Caki2 (cell line): ENCODE measurements around the gene WBP1L. TPM values are rescaled to one million over a fixed set of nuclear protein-coding genes. Genes with fewer than 3 reads are reported as not detected.
"Not testable (repeated sequence)": the region's sequence is repeated elsewhere in the genome, so short reads cannot be mapped to it uniquely, and the experiment has no call there.

Source experiments
- DNase-seq: peaks from one replicate; pipeline ENCODE4 v3.0.0-alpha.2; 2015; ENCODE audit warnings: low read depth
- in situ Hi-C: cut with HindIII; loops from 2 replicates; pipeline ENCODE4 v1.10.0; 2016; ENCODE audit warnings: low sequenced_read_pairs, low pct_unique_long_range_greater_than_20kb, mixed read lengths
- total RNA-seq: library from RNA; depleted of rRNA; stranded (reverse); fragments of >200 nt; shearing (Covaris generic); gene quantifications from 2 replicates; pipeline ENCODE4 v1.2.3, GENCODE V29; 2014; ENCODE audit warnings: low replicate concordance

WBP1L gene
- total RNA-seq, 1 experiment from 2014 or later: 12.7 TPM

DNA sequence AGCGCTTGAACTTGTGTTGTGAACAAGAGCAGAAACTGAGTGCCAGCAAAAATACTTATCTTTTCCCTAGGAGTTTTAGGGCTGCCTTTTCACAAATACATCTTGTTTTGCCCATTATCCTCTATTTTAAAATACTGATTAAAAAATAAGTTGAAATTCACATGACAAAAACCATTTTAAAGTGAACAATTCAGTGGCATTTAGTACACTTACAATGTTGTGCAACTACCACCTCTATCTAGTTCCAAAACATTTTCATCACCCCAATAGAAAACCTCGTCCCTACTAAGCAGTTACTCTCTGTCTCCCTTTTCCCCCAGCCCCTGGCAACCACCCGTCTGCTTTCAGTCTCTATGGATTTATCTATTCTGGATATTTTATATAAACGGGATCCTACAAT, 1.4 kb downstream of the WBP1L start:
- in situ Hi-C loops: no loop called here
- DNase-seq: no peak

DNA sequence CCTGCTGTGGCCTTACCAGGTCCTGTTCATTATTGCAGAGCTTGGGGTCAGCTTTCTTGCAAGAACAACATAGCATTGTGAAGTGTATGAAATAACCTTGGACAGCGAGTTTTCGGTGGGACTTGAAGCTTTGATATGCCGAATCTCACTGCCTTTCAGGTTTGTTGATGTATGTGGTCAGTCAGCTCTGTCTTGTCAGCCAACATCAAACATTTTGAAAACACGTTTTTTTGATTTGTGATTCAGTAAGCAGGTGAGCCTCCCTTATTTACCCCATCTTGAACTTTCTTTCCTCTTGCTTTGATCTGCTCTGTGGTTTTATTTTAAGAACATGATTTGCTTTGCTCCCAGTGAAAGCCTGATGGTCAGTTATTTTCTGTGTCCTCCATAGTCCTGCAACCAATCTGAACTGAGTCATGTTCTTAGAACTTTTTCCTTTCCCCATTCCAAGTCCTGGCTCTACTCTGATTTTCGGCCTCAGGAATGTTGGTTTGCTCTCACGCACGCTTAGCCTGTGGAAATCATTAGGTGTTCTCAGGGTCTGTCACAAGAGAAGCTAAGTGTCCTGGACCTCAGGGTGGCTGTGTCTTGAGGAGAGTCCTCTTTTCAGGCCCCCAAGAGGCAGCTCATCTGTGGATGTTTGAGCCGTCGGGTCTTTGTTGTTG, 8.7 kb downstream of the WBP1L start:
- DNase-seq: no peak
- in situ Hi-C loops: no loop called here

DNA sequence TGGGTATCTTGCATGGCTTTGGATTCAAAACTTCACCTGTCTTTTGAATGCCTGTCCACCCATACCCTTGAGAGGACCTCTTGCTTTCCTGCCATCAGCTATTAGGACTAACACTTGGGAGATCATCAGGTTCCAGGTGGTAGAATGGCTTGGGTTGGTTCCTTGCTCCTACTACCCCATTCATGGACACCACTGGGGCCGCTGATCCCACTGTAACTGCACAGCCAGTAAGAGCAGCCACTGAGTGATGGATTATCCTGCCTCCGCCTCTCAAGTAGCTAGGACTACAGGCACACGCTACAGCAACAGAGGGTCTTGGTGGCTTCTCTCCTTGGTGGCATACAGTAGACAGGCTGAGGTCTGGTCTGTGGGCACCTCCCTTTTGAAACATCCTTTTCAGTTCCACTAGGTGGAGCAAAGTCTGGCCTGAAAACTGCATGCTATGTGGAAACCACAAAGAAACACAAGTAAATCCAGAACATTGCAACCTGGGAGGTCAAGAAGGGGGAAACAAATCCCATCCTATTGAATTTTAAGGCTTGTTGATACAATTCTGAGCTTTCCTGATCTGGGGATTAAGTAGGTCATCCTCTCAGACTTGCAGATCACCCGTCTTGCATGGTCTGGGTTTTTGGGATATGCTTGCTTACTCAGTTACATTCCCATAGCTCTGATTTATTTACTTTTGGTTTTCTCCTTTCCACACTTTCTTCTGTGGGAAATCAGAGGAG, 9.4 kb downstream of the WBP1L start:
- in situ Hi-C loops: no loop called here
- no peak for DNase-seq

DNA sequence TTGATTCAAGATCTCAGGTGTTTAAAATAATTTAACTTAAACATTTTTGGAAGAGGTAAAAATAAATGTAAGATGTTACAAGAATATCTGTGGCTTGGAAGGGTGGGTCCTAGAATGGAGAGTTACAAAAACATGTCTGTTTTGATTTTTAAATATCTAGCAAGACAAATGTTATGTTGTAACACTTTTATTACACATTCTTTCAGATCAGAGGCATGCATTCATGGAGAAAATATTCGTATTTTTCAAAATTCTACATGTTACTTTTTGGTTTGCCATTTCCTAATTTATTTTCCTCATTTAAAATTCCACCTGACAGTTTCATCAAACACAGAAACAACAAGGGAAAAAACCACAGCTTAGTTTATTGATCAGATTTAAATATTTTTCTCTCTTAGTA, 10.0 kb downstream of the WBP1L start:
- no peak for DNase-seq
- in situ Hi-C loops: no loop called here

DNA sequence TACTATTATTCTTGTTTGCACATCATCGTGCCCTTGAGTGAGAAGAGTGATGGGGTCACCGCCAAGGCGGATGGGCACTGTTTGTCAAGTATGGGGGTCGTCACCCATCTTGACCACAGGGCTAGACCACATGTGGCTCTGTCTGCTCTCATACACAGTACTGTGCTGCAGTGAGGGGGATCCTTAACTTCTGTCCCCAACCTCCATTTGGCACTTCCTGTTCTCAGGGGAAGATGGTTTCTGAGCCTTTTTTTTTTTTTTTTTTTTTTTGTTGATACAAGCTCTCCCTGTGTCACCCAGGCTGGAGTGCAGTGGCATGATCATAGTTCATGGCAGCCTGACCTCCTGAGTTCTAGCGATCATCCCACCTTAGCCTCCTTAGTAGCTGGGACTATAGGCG, 13.6 kb downstream of the WBP1L start:
- in situ Hi-C loops: no loop called here
- DNase-seq: no peak

DNA sequence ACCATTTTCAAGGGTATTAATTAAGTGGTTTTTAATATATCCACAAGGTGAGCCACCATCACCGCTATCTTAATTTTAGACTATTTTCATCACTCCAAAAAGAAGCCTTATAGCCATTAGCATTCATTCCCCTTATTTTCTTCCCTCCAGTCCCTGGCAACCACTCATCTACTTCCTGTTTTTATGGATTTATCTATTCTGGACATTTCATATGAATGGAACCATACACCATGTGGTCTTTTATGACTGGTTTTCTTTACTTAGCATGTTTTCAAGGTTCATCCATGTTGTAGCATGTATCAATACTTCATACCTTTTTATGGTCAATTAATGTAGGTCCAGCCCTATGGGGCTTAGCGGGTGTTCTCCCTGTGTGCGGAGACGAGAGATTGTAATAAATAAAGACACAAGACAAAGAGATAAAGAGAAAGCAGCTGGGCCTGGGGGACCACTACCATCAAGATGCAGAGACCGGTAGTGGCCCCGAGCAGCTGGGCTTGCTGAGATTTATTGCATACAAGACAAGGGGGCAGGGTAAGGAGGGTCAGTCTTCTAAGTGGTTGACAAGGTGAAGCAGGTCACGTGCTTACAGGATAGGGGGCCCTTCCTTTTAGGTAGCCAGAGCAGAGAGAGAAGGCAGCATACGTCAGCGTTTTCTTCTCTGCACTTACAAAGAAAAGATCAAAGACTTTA, 14.6 kb downstream of the WBP1L start:
- DNase-seq: peak; percentile 49
- in situ Hi-C loops: no loop called here

DNA sequence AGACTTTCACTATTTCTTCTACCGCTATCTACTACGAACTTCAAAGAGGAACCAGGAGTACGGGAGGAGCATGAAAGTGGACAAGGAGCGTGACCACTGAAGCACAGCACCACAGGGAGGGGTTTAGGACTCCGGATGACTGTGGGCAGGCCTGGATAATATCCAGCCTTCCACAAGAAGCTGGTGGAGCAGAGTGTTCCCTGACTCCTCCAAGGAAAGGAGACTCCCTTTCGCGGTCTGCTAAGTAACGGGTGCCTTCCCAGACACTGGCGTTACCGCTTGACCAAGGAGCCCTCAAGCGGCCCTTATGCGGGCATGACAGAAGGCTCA, 15.2 kb downstream of the WBP1L start:
- DNase-seq, in situ Hi-C loops: not testable (repeated sequence)

DNA sequence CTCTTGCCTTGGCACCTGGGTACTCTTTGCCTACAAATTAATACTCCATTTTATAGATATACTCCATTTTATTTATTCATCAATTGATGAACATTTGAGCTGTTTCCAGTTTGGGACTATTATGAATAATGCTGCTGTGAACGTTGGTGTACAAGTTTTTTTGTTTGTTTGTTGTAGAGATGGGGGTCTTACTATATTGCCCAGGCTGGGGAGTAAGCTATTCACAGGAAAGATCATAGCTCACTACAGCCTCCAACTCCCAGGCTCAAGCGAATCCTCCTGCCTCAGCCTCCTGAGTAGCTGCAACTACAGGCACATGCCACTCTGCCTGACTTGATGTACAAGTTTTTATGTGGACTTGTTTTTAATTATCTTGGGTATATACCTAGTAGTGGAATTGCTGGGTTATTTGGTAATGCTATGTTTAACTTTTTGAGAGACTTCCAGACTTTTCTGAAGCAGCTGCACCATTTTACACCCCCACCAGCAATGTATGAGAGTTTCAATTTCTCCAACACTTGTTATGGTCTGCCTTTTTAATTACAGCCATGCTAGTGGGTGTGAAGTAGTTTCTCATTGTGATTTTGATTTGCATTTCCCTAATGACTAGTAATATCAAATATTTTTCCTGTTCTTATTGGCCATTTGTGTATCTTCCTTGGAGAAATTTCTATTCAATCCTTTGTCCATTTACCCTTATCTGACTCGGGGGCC, 15.9 kb downstream of the WBP1L start:
- no peak for DNase-seq
- in situ Hi-C loops: no loop called here

DNA sequence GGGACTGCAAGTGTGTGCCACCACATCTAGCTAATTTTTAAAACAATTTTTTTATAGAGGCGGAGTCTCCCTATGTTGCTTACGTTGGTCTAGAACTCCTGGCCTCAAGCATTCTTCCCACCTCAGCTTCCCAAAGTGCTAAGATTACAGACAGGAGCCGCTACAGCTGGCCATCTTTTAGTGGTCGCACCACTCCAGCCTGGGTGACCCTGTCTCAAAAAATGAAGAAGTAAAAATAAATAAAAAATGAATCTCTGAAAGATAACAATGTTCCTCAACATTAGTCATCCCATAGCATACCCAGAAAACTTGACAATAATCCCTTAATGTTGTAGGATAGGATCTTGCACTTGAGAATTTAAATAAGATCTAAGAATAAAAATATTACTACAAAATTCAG, 18.2 kb downstream of the WBP1L start:
- DNase-seq: no peak
- in situ Hi-C loops: no loop called here

DNA sequence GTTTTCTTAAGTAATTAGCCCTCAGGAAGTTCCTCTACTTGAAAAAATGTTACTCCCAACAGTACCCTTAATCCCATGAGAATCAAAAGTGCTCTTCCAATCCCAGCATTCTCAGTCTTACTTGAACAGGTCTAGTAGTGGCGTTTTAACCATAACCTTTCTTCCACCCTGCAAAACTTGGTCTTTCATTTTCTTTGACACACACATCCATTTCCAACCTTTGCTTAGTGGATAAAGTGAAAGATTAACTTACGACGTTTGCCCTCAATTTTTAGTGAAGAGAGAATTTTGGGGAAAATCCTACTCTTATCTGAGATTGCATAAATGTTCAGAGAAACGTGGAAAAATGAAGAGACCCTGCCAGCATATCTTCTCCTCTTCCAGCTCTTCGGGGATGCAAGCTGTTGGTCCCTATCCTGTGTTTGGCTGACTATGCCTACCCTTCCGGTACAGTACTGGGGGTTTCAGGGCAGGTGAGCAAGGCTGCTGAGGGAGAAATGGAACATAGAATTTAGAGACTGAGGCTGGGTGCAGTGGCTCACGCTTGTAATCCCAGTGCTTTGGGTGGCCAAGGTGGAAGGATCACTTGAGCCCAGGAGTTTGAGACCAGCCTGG, 18.8 kb downstream of the WBP1L start:
- in situ Hi-C loops: no loop called here

DNA sequence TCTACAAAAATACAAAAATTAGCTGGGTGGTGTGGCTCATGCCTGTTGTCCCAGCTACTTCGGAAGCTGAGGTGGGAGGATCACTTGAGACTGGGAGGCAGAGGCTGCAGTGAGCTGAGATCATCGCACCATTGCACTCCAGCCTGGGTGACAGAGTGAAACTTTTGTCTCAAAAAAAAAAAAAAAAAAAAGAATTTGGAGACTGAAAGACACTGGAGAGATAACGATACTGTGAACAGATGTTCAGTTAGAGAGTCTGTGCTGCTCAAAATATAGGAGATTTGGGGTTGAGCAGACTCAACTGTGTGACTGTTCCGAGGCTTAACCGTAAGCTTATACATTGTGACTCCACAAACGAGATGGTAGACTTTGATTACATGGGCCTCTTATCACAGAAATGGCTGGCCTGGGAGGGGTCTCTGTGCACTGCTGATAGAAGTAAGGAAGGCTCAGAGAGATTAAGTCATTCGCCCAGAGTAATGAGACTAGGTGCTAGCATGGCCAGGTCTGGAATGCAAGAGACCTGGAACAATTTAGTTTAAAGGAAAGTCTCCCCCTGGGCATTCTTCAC, 19.4 kb downstream of the WBP1L start:
- DNase-seq: no peak
- in situ Hi-C loops: no loop called here

More for the DNA sequence above, 18.8 kb downstream of the WBP1L start:
- no peak for DNase-seq

DNA sequence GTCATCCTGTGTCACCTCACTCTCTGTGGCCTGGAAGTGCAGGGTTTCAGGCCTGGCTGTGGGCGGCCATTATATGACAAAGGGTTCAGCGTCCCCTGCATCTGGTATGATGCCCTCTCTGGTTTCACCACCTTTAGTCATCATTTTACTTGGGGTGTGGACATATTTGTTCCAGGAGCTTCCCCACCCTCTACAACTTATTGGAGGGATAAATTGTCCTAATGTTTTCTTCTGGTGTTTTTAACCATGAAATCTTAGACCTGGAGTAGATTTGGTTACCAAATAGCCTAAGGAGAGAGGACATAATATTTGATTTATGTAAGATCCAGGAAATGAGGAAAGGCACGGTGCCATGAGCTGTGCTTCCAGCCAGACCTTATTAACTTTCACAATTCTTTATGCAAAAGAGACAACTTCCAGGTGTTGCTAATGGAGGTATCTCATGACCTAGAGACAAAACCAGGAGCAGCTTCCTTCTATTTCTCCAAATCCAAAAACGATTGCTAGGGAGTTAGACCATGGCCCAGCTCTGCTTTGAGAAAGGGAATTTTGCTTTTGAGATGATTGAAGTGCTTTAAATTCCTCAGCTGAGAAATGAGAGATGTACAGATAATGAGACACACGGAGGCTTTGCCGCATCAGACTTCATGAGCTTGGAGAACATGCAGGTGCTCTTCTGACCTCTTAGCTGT, 20.9 kb downstream of the WBP1L start:
- in situ Hi-C loops: no loop called here
- DNase-seq: no peak

DNA sequence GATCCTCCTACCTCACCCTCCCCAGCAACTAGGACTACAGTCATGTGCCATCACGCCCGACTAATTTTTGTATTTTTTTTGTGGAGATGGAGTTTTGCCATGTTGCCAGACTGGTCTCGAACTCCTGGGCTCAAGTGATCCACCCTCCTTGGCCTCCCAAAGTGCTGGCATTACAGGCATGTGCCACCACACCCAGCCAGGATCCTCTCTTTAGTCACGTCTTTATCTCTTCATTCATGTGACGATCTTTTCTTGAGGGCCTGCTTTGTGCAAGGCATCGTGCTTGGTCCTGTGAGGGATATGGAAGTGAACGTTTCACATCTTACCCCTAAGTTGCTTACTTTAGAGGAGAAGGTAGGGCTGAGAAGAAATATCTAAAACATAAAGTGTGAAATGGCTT, 21.6 kb downstream of the WBP1L start:
- no peak for DNase-seq
- in situ Hi-C loops: no loop called here

DNA sequence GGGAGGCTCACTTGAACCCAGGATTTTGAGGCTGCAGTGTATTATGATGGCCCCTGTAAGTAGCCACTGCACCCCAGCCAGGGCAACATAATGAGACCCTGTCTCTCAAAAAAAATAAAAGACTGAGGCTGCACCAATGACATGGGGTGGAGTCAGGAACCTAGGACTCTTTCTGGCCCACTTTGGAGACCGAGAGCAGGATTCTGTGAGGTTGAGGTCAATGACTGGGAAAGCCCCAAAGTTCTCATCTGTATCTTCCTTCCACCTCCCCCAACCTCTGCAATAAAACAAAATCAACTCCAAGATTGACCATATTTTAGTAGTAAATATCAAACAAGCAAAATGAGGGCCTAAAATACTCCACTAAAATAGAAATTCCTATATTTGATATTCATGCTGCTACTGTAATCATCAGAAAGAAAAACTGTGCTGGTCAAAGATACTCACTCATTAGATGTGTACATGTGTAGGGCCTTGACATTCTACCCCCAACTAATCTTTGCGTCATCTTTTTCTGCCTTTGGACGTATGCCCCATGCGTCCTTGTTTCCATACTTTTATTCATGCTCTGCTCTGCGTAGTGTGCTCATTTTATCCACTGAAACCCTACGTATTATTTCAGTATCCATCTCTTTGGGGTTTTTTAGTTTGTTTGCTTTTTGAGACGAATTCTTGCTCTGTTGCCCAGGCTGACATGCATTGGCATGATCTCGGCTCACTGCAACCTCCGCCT, 23.8 kb downstream of the WBP1L start:
- DNase-seq: no peak
- in situ Hi-C loops: no loop called here

DNA sequence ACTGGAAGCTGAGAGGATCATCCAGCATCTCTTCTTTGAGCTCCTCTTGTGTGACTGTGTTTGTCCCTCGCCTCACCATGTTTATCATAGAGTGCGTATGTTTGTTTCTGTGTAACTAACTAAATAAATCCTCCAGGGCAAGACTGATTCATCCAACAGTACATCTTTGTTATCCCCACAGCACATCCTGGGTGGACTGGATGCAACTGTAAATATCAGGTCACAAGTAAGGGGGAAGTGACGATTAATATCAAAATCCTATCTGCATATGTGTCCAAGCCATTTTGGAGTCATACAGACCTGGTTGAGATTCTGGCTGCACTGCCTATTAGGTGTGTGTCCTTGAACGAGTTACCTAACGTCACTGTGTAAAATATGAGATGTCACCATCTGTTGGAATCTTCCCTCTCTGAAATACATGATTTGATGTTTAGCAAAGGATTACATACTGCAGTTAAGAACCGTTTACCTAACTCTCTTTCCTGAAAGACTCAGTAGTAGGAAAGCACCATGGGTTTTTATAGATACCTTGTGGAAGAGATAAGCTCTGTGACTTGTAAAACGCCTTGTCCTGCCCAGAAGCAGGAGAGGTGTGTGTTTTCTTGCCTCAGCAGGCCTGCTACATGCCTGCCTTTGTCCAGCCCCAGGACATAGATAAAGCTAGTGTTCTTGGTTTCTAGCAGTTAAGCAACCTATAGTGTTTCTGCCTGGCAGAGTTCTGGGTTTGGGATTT, 25.8 kb downstream of the WBP1L start:
- in situ Hi-C loops: no loop called here
- DNase-seq: no peak

DNA sequence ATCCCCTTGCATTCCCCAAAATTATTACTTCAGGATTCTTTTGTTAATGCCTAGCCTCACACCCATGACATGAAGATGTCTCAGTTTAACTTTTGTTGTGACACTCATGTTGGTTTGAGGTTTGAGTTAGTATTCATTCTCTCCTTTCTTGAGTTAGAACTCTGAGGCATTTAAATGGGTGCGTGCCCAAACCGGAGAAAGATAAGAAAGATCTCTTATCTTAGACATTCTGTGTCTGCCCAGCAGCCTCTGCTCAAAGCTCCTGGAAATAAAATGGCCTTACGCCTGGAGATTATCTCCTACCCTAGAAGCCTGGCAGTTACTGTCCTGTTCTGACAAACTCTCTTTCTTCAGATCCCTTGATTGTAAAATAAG, 26.3 kb downstream of the WBP1L start:
- in situ Hi-C loops: no loop called here
- no peak for DNase-seq

DNA sequence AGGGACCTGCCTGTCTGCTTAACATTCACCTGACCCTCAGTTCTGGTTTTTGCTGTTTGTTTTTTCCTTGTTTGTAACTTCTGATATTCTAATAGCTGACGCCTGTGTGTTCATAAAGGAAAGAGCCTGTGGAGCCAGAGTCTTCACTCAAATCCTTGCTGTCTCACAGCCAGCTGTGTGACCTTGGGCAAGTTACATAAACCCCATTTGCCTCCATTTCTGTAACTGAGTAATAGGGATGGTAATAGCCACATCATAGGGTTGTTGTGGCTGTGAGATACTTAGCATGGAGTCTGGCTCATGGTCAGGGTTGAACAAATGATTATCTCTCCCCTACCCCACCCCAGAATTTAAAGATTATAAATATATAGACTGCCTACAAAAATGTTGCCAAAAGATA, 27.0 kb downstream of the WBP1L start:
- in situ Hi-C loops: no loop called here
- no peak for DNase-seq
